Liver (tissue), 3 donors: ENCODE results near the gene TMEM178A.

ENCODE experiments used
- EGR1 ChIP-seq, 2 donors: IDR thresholded peaks; 2 replicates each; pipeline ENCODE4 v1.6.1; 2016 to 2018; ENCODE audit warnings: antibody characterized with exemption in 2 of 2, low read depth in 2 of 2
- GABPA ChIP-seq, 2 donors: IDR thresholded peaks in 1 of 2; conservative IDR thresholded peaks in 1 of 2; 2 replicates each; pipeline ENCODE4 v1.6.1; 2016; ENCODE audit warnings: antibody characterized with exemption in 2 of 2, mild to moderate bottlenecking in 1 of 2, moderate library complexity in 1 of 2
- JUND ChIP-seq, 2 donors: IDR thresholded peaks; 2 replicates each; pipeline ENCODE4 v1.6.1; 2016; ENCODE audit warnings: antibody characterized with exemption in 2 of 2
- RAD21 ChIP-seq, 2 donors: IDR thresholded peaks; 2 replicates each; pipeline ENCODE4 v1.6.1; 2016; ENCODE audit warnings: antibody characterized with exemption in 2 of 2, mild to moderate bottlenecking in 2 of 2
- RXRA ChIP-seq, 2 donors: IDR thresholded peaks; 2 replicates each; pipeline ENCODE4 v1.6.1; 2017 to 2018; ENCODE audit warnings: antibody characterized with exemption in 2 of 2, mild to moderate bottlenecking in 1 of 2
- SP1 ChIP-seq: IDR thresholded peaks from 2 replicates; pipeline ENCODE4 v1.6.1; 2018; ENCODE audit warnings: antibody characterized with exemption, mild to moderate bottlenecking
- TAF1 ChIP-seq: conservative IDR thresholded peaks from 2 replicates; pipeline ENCODE4 v1.6.1; 2016; ENCODE audit warnings: antibody characterized with exemption, mild to moderate bottlenecking
- TF ChIP-seq, protein P1 (sequence below): fragments of 150-350 bp; IDR thresholded peaks from 2 replicates; pipeline ENCODE4 v1.5.1; 2017; ENCODE audit warnings: improper control_type of control experiment, low read depth, low read length; ENCODE audit not compliant: missing input control
- TF ChIP-seq, protein P2 (sequence below): IDR thresholded peaks from 2 replicates; pipeline ENCODE4 v1.6.1; 2016; ENCODE audit warnings: antibody characterized with exemption
- TF ChIP-seq, protein P3 (sequence below): IDR thresholded peaks from 2 replicates; pipeline ENCODE4 v1.6.1; 2016; ENCODE audit warnings: antibody characterized with exemption, mild to moderate bottlenecking
- TF ChIP-seq, protein P4 (sequence below): IDR thresholded peaks from 2 replicates; pipeline ENCODE4 v1.6.1; 2016; ENCODE audit warnings: antibody characterized with exemption
- donor health status: healthy.
- donor health status: healthy.

DNA sequence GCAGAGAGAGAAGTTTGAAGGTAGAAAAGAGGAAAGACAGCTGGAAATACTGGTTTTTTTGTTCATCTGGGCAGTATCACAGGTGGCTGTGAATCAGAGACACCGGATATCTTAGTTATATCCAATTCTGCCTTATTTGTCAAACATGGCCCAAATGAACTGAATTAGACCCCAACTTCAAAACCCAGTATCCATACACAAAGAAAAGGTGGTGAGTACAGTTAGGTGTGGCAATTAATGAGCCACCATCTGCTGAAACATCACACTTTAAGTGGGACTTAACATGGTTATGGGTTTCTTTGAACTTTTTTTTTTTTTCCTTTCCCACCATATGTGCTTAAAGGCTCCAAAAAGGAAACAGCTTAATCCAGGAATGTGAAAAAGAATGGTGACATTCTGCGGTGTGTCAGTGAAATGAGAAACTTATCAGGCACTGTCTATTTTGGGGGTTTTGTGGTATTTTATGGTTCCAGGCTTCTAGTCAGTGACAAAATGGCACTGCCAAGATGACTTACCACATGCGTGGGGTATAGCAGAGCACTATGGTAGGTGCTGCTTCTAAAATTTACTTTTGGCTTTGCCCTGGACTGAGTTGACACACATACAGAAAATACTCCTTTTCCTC, 5.0 kb upstream of the TMEM178A start:
- TF ChIP-seq RAD21 (IDR thresholded peaks at IDR 0.05) (no peak), GABPA (IDR thresholded peaks at IDR 0.05 in 1 of 2, conservative IDR thresholded peaks at IDR 0.05 in 1 of 2) (no peak), RXRA (IDR thresholded peaks at IDR 0.05) (no peak), JUND (IDR thresholded peaks at IDR 0.05) (no peak), TAF1 (no peak), SP1 (no peak), EGR1 (IDR thresholded peaks at IDR 0.05; ENCODE audit: low read depth in 2 of 2) (no peak)
- TF ChIP-seq, protein P1, sequence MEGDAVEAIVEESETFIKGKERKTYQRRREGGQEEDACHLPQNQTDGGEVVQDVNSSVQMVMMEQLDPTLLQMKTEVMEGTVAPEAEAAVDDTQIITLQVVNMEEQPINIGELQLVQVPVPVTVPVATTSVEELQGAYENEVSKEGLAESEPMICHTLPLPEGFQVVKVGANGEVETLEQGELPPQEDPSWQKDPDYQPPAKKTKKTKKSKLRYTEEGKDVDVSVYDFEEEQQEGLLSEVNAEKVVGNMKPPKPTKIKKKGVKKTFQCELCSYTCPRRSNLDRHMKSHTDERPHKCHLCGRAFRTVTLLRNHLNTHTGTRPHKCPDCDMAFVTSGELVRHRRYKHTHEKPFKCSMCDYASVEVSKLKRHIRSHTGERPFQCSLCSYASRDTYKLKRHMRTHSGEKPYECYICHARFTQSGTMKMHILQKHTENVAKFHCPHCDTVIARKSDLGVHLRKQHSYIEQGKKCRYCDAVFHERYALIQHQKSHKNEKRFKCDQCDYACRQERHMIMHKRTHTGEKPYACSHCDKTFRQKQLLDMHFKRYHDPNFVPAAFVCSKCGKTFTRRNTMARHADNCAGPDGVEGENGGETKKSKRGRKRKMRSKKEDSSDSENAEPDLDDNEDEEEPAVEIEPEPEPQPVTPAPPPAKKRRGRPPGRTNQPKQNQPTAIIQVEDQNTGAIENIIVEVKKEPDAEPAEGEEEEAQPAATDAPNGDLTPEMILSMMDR: no peak
- TF ChIP-seq, protein P2, sequence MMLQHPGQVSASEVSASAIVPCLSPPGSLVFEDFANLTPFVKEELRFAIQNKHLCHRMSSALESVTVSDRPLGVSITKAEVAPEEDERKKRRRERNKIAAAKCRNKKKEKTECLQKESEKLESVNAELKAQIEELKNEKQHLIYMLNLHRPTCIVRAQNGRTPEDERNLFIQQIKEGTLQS: no peak
- TF ChIP-seq, protein P3, sequence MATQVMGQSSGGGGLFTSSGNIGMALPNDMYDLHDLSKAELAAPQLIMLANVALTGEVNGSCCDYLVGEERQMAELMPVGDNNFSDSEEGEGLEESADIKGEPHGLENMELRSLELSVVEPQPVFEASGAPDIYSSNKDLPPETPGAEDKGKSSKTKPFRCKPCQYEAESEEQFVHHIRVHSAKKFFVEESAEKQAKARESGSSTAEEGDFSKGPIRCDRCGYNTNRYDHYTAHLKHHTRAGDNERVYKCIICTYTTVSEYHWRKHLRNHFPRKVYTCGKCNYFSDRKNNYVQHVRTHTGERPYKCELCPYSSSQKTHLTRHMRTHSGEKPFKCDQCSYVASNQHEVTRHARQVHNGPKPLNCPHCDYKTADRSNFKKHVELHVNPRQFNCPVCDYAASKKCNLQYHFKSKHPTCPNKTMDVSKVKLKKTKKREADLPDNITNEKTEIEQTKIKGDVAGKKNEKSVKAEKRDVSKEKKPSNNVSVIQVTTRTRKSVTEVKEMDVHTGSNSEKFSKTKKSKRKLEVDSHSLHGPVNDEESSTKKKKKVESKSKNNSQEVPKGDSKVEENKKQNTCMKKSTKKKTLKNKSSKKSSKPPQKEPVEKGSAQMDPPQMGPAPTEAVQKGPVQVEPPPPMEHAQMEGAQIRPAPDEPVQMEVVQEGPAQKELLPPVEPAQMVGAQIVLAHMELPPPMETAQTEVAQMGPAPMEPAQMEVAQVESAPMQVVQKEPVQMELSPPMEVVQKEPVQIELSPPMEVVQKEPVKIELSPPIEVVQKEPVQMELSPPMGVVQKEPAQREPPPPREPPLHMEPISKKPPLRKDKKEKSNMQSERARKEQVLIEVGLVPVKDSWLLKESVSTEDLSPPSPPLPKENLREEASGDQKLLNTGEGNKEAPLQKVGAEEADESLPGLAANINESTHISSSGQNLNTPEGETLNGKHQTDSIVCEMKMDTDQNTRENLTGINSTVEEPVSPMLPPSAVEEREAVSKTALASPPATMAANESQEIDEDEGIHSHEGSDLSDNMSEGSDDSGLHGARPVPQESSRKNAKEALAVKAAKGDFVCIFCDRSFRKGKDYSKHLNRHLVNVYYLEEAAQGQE: no peak
- TF ChIP-seq, protein P4, sequence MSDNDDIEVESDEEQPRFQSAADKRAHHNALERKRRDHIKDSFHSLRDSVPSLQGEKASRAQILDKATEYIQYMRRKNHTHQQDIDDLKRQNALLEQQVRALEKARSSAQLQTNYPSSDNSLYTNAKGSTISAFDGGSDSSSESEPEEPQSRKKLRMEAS: no peak
